ENCODE results near the gene ETFBKMT.

Gene ETFBKMT, protein sequence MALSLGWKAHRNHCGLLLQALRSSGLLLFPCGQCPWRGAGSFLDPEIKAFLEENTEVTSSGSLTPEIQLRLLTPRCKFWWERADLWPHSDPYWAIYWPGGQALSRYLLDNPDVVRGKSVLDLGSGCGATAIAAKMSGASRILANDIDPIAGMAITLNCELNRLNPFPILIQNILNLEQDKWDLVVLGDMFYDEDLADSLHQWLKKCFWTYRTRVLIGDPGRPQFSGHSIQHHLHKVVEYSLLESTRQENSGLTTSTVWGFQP

GRCh38 chr12:31659087-31659942, at the start of gene ETFBKMT:
ETFBKMT (plus strand) TSS chr12:31659688; CDS start chr12:31661954, 2,266 bp downstream.
- Histone ChIP-seq H3K36me3 (ENCODE audit: control insufficient read depth in 1 of 2, insufficient read depth in 2 of 2, low read length in 2 of 2) (no peaks in the 10 kb centered on the region), H3K4me1 (ENCODE audit: control insufficient read depth in 1 of 2, insufficient read depth in 2 of 2, low read length in 2 of 2) (peaks cover 4 to 5% of the 10 kb centered on the region in 2 donors), H3K9ac (ENCODE audit: low read depth in 1 of 2, low read length in 2 of 2) (peak within 1 kb of the TSS; percentile 96 to 100), H3K27ac (ENCODE audit: low read depth, low read length) (peak within 1 kb of the TSS; percentile 96), H3K27me3 (ENCODE audit: control insufficient read depth in 1 of 2, insufficient read depth in 2 of 2, low read length in 2 of 2) (no peaks in the 10 kb centered on the region), H3K4me3 (ENCODE audit: low read depth in 1 of 2, low read length in 2 of 2) (peak within 1 kb of the TSS; percentile 99), H3K9me3 (ENCODE audit: control insufficient read depth in 1 of 2, low read length in 2 of 2) (no peaks in the 10 kb centered on the region)

- no peaks in the 10 kb centered on the region for H3K36me3 ChIP-seq (ENCODE audit: control insufficient read depth in 1 of 2, insufficient read depth in 2 of 2, low read length in 2 of 2)
- H3K4me1 ChIP-seq (ENCODE audit: control insufficient read depth in 1 of 2, insufficient read depth in 2 of 2, low read length in 2 of 2) = no peaks in the 10 kb centered on the region
- no peaks in the 10 kb centered on the region for H3K27me3 ChIP-seq (ENCODE audit: control insufficient read depth in 1 of 2, insufficient read depth in 2 of 2, low read length in 2 of 2)
Observed at GRCh38 chr12:31612819-31613218, 46.7 kb upstream of the ETFBKMT start.

DNA sequence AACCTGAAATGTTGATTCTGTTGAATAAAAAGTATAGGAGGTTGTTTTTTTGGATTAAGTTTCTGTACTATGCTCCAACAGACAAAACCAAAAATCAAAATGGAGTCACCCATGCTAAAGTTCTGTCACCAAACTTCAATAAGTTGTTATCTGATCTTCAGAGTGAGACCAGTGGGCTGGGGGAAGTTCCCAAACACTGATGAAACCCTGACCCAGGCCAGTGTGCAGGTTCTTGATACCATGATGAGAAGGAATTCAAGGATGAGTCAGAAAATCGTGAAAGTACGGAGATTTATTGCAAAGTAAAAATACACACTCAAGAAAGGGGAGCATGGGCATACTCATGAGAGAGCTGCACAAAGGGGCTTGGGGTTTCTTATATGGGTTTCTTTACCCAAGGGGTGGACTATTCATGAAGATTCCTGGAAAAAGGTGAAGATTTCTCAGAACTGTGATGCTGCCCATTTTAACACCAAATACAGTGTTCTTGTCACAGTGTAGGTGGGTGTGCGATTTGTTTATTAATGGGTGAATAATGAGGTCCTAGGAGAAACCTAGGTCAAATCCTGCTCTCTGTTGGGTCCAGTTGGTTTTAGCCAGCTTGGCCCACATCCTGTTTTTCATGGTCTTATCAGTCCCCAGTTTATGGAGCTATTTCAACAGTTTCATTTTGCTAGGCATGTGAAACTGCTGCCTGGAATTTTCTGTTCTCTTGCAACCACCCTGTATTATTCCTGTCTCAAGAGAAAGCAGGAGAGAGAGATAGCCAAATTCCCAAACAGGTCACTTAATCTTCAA, 41.1 kb upstream of the ETFBKMT start:
- Histone ChIP-seq H3K4me1 (ENCODE audit: control insufficient read depth in 1 of 2, insufficient read depth in 2 of 2, low read length in 2 of 2) (peaks cover 14% of the 10 kb centered on the region in 2 donors), H3K27me3 (ENCODE audit: control insufficient read depth in 1 of 2, insufficient read depth in 2 of 2, low read length in 2 of 2) (no peaks in the 10 kb centered on the region), H3K27ac (ENCODE audit: low read depth, low read length) (no peak overlapping the region)

More at GRCh38 chr12:31612819-31613218, 46.7 kb upstream of the ETFBKMT start:
- Histone ChIP-seq H3K9me3 (ENCODE audit: control insufficient read depth in 1 of 2, low read length in 2 of 2) (peaks cover 9 to 13% of the 10 kb centered on the region in 2 donors), H3K4me3 (ENCODE audit: low read depth in 1 of 2, low read length in 2 of 2) (no peak overlapping the region), H3K27ac (ENCODE audit: low read depth, low read length) (no peak overlapping the region), H3K9ac (ENCODE audit: low read depth in 1 of 2, low read length in 2 of 2) (no peak overlapping the region)

DNA sequence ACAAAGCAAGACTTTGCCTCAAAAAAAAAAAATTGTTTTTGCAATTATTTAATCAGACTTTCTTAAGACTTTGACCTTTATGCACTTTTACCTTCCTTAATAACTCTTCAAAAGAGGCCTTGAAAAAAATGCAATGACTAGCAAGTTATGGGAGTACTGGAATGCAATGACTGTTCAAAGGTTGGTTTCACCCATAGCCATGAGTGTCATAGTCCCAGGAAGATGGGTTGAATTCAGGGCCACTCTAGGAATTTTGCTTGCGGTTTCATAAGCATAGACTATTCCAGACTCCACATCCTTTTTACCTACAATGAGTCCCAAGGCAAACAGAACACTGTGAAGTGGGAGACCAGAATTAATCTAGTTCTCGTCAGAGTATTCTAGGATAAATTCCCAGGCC, 39.2 kb upstream of the ETFBKMT start:
- H3K36me3 ChIP-seq (ENCODE audit: control insufficient read depth in 1 of 2, insufficient read depth in 2 of 2, low read length in 2 of 2) = no peaks in the 10 kb centered on the region
- no peak overlapping the region for H3K27ac ChIP-seq (ENCODE audit: low read depth, low read length)
- no peaks in the 10 kb centered on the region for H3K9me3 ChIP-seq (ENCODE audit: control insufficient read depth in 1 of 2, low read length in 2 of 2)
- no peak overlapping the region for H3K9ac ChIP-seq (ENCODE audit: low read depth in 1 of 2, low read length in 2 of 2)
- H3K4me3 ChIP-seq (ENCODE audit: low read depth in 1 of 2, low read length in 2 of 2) = no peak overlapping the region
- H3K4me1 ChIP-seq (ENCODE audit: control insufficient read depth in 1 of 2, insufficient read depth in 2 of 2, low read length in 2 of 2) = peaks cover 14% of the 10 kb centered on the region in 2 donors
- H3K27me3 ChIP-seq (ENCODE audit: control insufficient read depth in 1 of 2, insufficient read depth in 2 of 2, low read length in 2 of 2) = no peaks in the 10 kb centered on the region

More for the DNA sequence above, 41.1 kb upstream of the ETFBKMT start:
- Histone ChIP-seq H3K36me3 (ENCODE audit: control insufficient read depth in 1 of 2, insufficient read depth in 2 of 2, low read length in 2 of 2) (no peaks in the 10 kb centered on the region), H3K4me3 (ENCODE audit: low read depth in 1 of 2, low read length in 2 of 2) (no peak overlapping the region), H3K9me3 (ENCODE audit: control insufficient read depth in 1 of 2, low read length in 2 of 2) (no peaks in the 10 kb centered on the region), H3K9ac (ENCODE audit: low read depth in 1 of 2, low read length in 2 of 2) (no peak overlapping the region)

- H3K27me3 ChIP-seq (ENCODE audit: control insufficient read depth in 1 of 2, insufficient read depth in 2 of 2, low read length in 2 of 2) = no peaks in the 10 kb centered on the region
- peaks cover 14% of the 10 kb centered on the region in 2 donors for H3K4me1 ChIP-seq (ENCODE audit: control insufficient read depth in 1 of 2, insufficient read depth in 2 of 2, low read length in 2 of 2)
- no peak overlapping the region for H3K4me3 ChIP-seq (ENCODE audit: low read depth in 1 of 2, low read length in 2 of 2)
- no peak overlapping the region for H3K9ac ChIP-seq (ENCODE audit: low read depth in 1 of 2, low read length in 2 of 2)
- no peaks in the 10 kb centered on the region for H3K9me3 ChIP-seq (ENCODE audit: control insufficient read depth in 1 of 2, low read length in 2 of 2)
- H3K27ac ChIP-seq (ENCODE audit: low read depth, low read length) = no peak overlapping the region
- no peaks in the 10 kb centered on the region for H3K36me3 ChIP-seq (ENCODE audit: control insufficient read depth in 1 of 2, insufficient read depth in 2 of 2, low read length in 2 of 2)
Observed at GRCh38 chr12:31622038-31622437, 37.5 kb upstream of the ETFBKMT start.

- H3K27me3 ChIP-seq (ENCODE audit: control insufficient read depth in 1 of 2, insufficient read depth in 2 of 2, low read length in 2 of 2) = no peaks in the 10 kb centered on the region
- H3K4me3 ChIP-seq (ENCODE audit: low read depth in 1 of 2, low read length in 2 of 2) = no peak overlapping the region
Observed at GRCh38 chr12:31626270-31626995, 33.1 kb upstream of the ETFBKMT start.

GRCh38 chr12:31627456-31628054, 31.9 kb upstream of the ETFBKMT start:
- Histone ChIP-seq H3K4me1 (ENCODE audit: control insufficient read depth in 1 of 2, insufficient read depth in 2 of 2, low read length in 2 of 2) (peaks cover 0 to 4% of the 10 kb centered on the region in 2 donors), H3K9ac (ENCODE audit: low read depth in 1 of 2, low read length in 2 of 2) (no peak overlapping the region), H3K36me3 (ENCODE audit: control insufficient read depth in 1 of 2, insufficient read depth in 2 of 2, low read length in 2 of 2) (no peaks in the 10 kb centered on the region), H3K9me3 (ENCODE audit: control insufficient read depth in 1 of 2, low read length in 2 of 2) (no peaks in the 10 kb centered on the region), H3K27ac (ENCODE audit: low read depth, low read length) (no peak overlapping the region), H3K4me3 (ENCODE audit: low read depth in 1 of 2, low read length in 2 of 2) (no peak overlapping the region), H3K27me3 (ENCODE audit: control insufficient read depth in 1 of 2, insufficient read depth in 2 of 2, low read length in 2 of 2) (no peaks in the 10 kb centered on the region)

More at GRCh38 chr12:31626270-31626995, 33.1 kb upstream of the ETFBKMT start:
- Histone ChIP-seq H3K27ac (ENCODE audit: low read depth, low read length) (no peak overlapping the region), H3K4me1 (ENCODE audit: control insufficient read depth in 1 of 2, insufficient read depth in 2 of 2, low read length in 2 of 2) (peaks cover under 1 to 4% of the 10 kb centered on the region in 2 donors), H3K36me3 (ENCODE audit: control insufficient read depth in 1 of 2, insufficient read depth in 2 of 2, low read length in 2 of 2) (no peaks in the 10 kb centered on the region), H3K9me3 (ENCODE audit: control insufficient read depth in 1 of 2, low read length in 2 of 2) (no peaks in the 10 kb centered on the region), H3K9ac (ENCODE audit: low read depth in 1 of 2, low read length in 2 of 2) (no peak overlapping the region)

- H3K9me3 ChIP-seq (ENCODE audit: control insufficient read depth in 1 of 2, low read length in 2 of 2) = no peaks in the 10 kb centered on the region
- no peak overlapping the region for H3K4me3 ChIP-seq (ENCODE audit: low read depth in 1 of 2, low read length in 2 of 2)
- peaks cover 0 to 4% of the 10 kb centered on the region in 2 donors for H3K4me1 ChIP-seq (ENCODE audit: control insufficient read depth in 1 of 2, insufficient read depth in 2 of 2, low read length in 2 of 2)
- no peak overlapping the region for H3K9ac ChIP-seq (ENCODE audit: low read depth in 1 of 2, low read length in 2 of 2)
- no peaks in the 10 kb centered on the region for H3K36me3 ChIP-seq (ENCODE audit: control insufficient read depth in 1 of 2, insufficient read depth in 2 of 2, low read length in 2 of 2)
- H3K27ac ChIP-seq (ENCODE audit: low read depth, low read length) = no peak overlapping the region
- H3K27me3 ChIP-seq (ENCODE audit: control insufficient read depth in 1 of 2, insufficient read depth in 2 of 2, low read length in 2 of 2) = no peaks in the 10 kb centered on the region
Observed at GRCh38 chr12:31629756-31630732, 29.4 kb upstream of the ETFBKMT start.

All from duodenal mucosa (tissue), 2 donors.